SK-N-SH treated with all-trans-retinoic acid at 6 μM for 48 hours (cell line): Measurements from ENCODE around the gene TRAF1.

Source experiments
- ATAC-seq: fragments of 200-7000 bp; cut with Tn5 transposase; 3 replicates; pipeline ENCODE4 v1.9.1; 2020; ENCODE audit warnings: mild to moderate bottlenecking, moderate library complexity
- ARNTL ChIP-seq: fragments of 450-650 bp; formaldehyde crosslinking; IDR thresholded peaks from 2 replicates; pipeline ENCODE4 v1.5.0; 2020; ENCODE audit warnings: low read depth, mild to moderate bottlenecking, moderate library complexity, borderline replicate concordance
- CSDC2 ChIP-seq: fragments of 250-450 bp; sonication (Bioruptor Pico); IDR thresholded peaks from 2 replicates; pipeline ENCODE4 v1.5.0; 2020; ENCODE audit warnings: mild to moderate bottlenecking, moderate library complexity
- ESRRG ChIP-seq: fragments of 250-450 bp; sonication (Bioruptor Pico); IDR thresholded peaks from 2 replicates; pipeline ENCODE4 v1.6.1; 2021; ENCODE audit warnings: mild to moderate bottlenecking
- GLIS3 ChIP-seq: fragments of 250-450 bp; sonication (Bioruptor Pico); IDR thresholded peaks from 2 replicates; pipeline ENCODE4 v1.5.0; 2020; ENCODE audit warnings: mild to moderate bottlenecking, moderate library complexity
- ISL1 ChIP-seq: fragments of 250-450 bp; sonication (Bioruptor Pico); IDR thresholded peaks from 2 replicates; pipeline ENCODE4 v2.1.2; 2022; ENCODE audit warnings: mild to moderate bottlenecking, moderate library complexity
- OSR1 ChIP-seq: fragments of 250-450 bp; sonication (Bioruptor Pico); IDR thresholded peaks from 2 replicates; pipeline ENCODE4 v1.8.0; 2022; ENCODE audit warnings: moderate library complexity, mild to moderate bottlenecking, inconsistent platforms
- RARB ChIP-seq: fragments of 250-450 bp; sonication (Bioruptor Pico); IDR thresholded peaks from 2 replicates; pipeline ENCODE4 v1.8.0; 2021; ENCODE audit warnings: mild to moderate bottlenecking, moderate library complexity
- SNAI2 ChIP-seq: fragments of 250-450 bp; sonication (Bioruptor Pico); IDR thresholded peaks from 2 replicates; pipeline ENCODE4 v1.5.0; 2020; ENCODE audit warnings: mild to moderate bottlenecking, moderate library complexity
- TCF4 ChIP-seq: fragments of 250-450 bp; sonication (Bioruptor Pico); IDR thresholded peaks from 2 replicates; pipeline ENCODE4 v1.8.0; 2021; ENCODE audit warnings: mild to moderate bottlenecking, moderate library complexity, borderline replicate concordance
- TOX ChIP-seq: fragments of 250-450 bp; sonication (Bioruptor Pico); IDR thresholded peaks from 2 replicates; pipeline ENCODE4 v1.8.0; 2021; ENCODE audit warnings: mild to moderate bottlenecking, moderate library complexity, borderline replicate concordance
- ZC3H10 ChIP-seq: fragments of 250-450 bp; sonication (Bioruptor Pico); IDR thresholded peaks from 2 replicates; pipeline ENCODE4 v1.5.1; 2021; ENCODE audit warnings: mild to moderate bottlenecking, moderate library complexity
- ZFP3 ChIP-seq: fragments of 250-450 bp; sonication (Bioruptor Pico); IDR thresholded peaks from 2 replicates; pipeline ENCODE4 v1.5.0; 2020; ENCODE audit warnings: mild to moderate bottlenecking, moderate library complexity
- ZFP30 ChIP-seq: fragments of 450-650 bp; formaldehyde crosslinking; IDR thresholded peaks from 2 replicates; pipeline ENCODE4 v1.5.0; 2022; ENCODE audit warnings: mild to moderate bottlenecking, moderate library complexity
- ZNF565 ChIP-seq: fragments of 450-650 bp; formaldehyde crosslinking; conservative IDR thresholded peaks from 2 replicates; pipeline ENCODE4 v1.5.0; 2020; ENCODE audit warnings: low read depth, mild to moderate bottlenecking, moderate library complexity
- ZNF70 ChIP-seq: fragments of 450-650 bp; formaldehyde crosslinking; IDR thresholded peaks from 2 replicates; pipeline ENCODE4 v1.5.0; 2020; ENCODE audit warnings: mild to moderate bottlenecking, moderate library complexity
- TF ChIP-seq, protein P1 (sequence below): fragments of 250-450 bp; sonication (Bioruptor Pico); IDR thresholded peaks from 2 replicates; pipeline ENCODE4 v1.5.1; 2020; ENCODE audit warnings: low read depth, mild to moderate bottlenecking, moderate library complexity
- TF ChIP-seq, protein P2 (sequence below): fragments of 250-450 bp; sonication (Bioruptor Pico); IDR thresholded peaks from 2 replicates; pipeline ENCODE4 v1.8.0; 2021; ENCODE audit warnings: low read depth, mild to moderate bottlenecking, moderate library complexity, borderline replicate concordance
- TF ChIP-seq, protein P3 (sequence below): fragments of 250-450 bp; sonication (Bioruptor Pico); IDR thresholded peaks from 2 replicates; pipeline ENCODE4 v1.8.0; 2020; ENCODE audit warnings: mild to moderate bottlenecking, moderate library complexity, borderline replicate concordance
- TF ChIP-seq, protein P4 (sequence below): fragments of 250-450 bp; sonication (Bioruptor Pico); IDR thresholded peaks from 2 replicates; pipeline ENCODE4 v1.5.1; 2021; ENCODE audit warnings: mild to moderate bottlenecking, moderate library complexity

The TRAF1 gene

DNA sequence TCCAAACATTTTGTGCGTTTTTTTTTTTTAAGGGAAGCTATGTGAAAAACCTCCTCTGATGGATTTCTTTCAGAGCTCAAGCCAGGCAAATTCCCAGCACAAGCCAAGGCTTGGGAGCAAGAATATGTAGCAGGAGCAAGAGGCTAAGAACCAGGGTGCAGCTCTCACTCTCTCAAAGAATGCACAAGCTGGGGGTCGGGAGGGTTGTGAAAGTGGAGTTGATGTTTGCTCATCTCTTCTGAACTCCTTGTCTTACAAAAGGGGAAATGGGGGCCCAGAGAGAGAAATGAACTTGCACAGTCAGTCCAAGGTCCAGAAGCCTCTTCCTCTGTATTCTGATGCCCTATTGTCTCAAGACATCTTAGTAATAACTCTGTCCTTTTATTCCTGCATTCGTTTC is 7.7 kb upstream of the TRAF1 start:
- no peak for TF ChIP-seq GLIS3 (CRISPR knock-in tag)
- TF ChIP-seq ZNF565 (CRISPR knock-in tag), result no peak
- no peak for TF ChIP-seq SNAI2 (CRISPR knock-in tag)
- TF ChIP-seq ZFP30 (CRISPR knock-in tag), result no peak
- TF ChIP-seq, protein P1, sequence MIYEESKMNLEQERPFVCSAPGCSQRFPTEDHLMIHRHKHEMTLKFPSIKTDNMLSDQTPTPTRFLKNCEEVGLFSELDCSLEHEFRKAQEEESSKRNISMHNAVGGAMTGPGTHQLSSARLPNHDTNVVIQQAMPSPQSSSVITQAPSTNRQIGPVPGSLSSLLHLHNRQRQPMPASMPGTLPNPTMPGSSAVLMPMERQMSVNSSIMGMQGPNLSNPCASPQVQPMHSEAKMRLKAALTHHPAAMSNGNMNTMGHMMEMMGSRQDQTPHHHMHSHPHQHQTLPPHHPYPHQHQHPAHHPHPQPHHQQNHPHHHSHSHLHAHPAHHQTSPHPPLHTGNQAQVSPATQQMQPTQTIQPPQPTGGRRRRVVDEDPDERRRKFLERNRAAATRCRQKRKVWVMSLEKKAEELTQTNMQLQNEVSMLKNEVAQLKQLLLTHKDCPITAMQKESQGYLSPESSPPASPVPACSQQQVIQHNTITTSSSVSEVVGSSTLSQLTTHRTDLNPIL, result no peak
- TF ChIP-seq OSR1 (CRISPR knock-in tag), result no peak
- no peak for TF ChIP-seq ZFP3 (CRISPR knock-in tag)
- TF ChIP-seq CSDC2 (CRISPR knock-in tag), result no peak
- TF ChIP-seq, protein P2, sequence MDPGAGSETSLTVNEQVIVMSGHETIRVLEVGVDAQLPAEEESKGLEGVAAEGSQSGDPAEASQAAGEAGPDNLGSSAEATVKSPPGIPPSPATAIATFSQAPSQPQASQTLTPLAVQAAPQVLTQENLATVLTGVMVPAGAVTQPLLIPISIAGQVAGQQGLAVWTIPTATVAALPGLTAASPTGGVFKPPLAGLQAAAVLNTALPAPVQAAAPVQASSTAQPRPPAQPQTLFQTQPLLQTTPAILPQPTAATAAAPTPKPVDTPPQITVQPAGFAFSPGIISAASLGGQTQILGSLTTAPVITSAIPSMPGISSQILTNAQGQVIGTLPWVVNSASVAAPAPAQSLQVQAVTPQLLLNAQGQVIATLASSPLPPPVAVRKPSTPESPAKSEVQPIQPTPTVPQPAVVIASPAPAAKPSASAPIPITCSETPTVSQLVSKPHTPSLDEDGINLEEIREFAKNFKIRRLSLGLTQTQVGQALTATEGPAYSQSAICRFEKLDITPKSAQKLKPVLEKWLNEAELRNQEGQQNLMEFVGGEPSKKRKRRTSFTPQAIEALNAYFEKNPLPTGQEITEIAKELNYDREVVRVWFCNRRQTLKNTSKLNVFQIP (CRISPR knock-in tag), result no peak
- no peak for ATAC-seq

DNA sequence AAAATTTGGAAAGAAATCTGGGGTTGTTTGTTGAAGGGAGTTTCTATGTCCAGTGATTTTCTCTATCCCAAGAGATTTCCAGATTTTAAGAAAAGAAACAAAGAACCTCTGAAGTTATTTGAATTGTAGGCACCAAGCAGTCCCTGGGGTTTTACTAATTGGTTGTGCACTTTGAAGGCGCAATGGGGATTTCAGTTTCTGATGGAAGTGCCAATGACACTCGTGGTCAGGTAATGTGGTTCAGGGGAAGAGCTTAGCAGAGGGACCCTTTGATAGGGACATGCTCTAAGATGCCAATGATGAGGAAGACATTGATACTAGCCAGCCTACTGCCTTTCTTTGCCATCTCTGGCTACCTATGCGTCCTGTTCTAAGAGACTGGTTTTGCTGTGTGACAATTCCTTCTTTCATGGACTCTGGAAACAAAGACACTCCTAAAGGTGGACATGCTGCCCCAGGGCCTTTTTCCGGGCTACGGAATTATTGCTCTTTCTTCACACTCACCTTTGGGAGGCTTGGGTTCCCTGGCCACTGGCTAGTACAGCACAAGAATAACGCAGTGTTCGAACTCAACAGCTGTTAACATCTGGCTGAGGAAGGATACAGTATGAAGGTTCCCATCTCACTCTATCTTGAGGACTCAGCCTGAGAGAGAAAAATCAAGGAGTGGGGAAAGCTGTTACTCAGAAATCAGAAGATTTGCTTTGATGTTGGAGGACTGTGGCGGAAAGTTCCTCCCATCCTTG is 6.9 kb upstream of the TRAF1 start:
- TF ChIP-seq, protein P1, result no peak
- no peak for TF ChIP-seq ISL1
- TF ChIP-seq ZNF565 (CRISPR knock-in tag), result no peak
- TF ChIP-seq RARB (CRISPR knock-in tag), result no peak
- no peak for TF ChIP-seq ZFP3 (CRISPR knock-in tag)
- TF ChIP-seq GLIS3 (CRISPR knock-in tag), result no peak
- TF ChIP-seq ARNTL (CRISPR knock-in tag), result no peak
- no peak for TF ChIP-seq ESRRG (CRISPR knock-in tag)
- no peak for TF ChIP-seq CSDC2 (CRISPR knock-in tag)
- TF ChIP-seq OSR1 (CRISPR knock-in tag), result no peak
- TF ChIP-seq, protein P3, sequence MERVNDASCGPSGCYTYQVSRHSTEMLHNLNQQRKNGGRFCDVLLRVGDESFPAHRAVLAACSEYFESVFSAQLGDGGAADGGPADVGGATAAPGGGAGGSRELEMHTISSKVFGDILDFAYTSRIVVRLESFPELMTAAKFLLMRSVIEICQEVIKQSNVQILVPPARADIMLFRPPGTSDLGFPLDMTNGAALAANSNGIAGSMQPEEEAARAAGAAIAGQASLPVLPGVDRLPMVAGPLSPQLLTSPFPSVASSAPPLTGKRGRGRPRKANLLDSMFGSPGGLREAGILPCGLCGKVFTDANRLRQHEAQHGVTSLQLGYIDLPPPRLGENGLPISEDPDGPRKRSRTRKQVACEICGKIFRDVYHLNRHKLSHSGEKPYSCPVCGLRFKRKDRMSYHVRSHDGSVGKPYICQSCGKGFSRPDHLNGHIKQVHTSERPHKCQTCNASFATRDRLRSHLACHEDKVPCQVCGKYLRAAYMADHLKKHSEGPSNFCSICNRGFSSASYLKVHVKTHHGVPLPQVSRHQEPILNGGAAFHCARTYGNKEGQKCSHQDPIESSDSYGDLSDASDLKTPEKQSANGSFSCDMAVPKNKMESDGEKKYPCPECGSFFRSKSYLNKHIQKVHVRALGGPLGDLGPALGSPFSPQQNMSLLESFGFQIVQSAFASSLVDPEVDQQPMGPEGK (CRISPR knock-in tag), result no peak
- no peak for TF ChIP-seq TOX (CRISPR knock-in tag)
- no peak for TF ChIP-seq ZFP30 (CRISPR knock-in tag)
- TF ChIP-seq, protein P2 (CRISPR knock-in tag), result no peak
- TF ChIP-seq, protein P4, sequence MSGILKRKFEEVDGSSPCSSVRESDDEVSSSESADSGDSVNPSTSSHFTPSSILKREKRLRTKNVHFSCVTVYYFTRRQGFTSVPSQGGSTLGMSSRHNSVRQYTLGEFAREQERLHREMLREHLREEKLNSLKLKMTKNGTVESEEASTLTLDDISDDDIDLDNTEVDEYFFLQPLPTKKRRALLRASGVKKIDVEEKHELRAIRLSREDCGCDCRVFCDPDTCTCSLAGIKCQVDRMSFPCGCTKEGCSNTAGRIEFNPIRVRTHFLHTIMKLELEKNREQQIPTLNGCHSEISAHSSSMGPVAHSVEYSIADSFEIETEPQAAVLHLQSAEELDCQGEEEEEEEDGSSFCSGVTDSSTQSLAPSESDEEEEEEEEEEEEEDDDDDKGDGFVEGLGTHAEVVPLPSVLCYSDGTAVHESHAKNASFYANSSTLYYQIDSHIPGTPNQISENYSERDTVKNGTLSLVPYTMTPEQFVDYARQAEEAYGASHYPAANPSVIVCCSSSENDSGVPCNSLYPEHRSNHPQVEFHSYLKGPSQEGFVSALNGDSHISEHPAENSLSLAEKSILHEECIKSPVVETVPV, result no peak
- no peak for TF ChIP-seq TCF4 (CRISPR knock-in tag)
- no peak for TF ChIP-seq ZC3H10
- TF ChIP-seq, all 23 proteins: peak for 0
- ATAC-seq, result no peak

DNA sequence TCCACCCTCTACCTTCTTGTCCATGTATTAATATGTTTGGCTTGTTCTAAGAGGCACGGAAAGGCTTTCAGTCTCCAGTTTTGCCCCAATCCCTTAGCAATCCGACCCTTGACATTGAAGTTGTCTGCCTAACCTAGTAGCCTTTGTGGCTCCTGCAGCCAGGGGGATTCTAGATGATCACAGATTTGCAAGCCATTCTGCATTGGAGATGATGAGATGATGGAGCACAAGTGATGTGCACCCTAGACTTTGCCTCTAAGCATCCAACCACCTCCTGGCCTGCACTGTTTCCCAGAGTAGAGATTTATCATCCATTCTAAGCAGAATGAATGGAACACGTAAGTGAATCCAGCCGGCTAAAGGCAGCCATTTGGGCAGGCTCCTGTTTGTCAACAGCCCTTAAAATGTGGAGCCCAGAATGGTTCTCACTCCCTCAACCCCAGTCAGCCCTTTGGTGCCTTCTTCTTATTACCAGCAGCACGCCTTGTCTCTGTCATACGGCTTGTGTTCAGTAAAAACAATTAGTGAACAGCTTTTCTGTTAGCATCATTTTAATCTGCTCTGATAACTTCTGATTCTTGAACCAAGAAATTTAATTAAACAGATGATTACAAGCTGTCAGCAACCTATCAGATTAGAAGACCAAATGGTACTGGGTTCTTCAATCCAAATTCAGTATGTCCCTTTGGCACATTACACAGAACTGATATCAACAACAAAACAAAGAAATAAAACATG is 5.7 kb upstream of the TRAF1 start:
- no peak for ATAC-seq
- TF ChIP-seq ESRRG (CRISPR knock-in tag) (no peak), ZFP3 (CRISPR knock-in tag) (no peak), ZNF70 (CRISPR knock-in tag) (peak; percentile 71)
